Spleen (tissue), 7 donors: Measurements from ENCODE around the gene TRIM69.
A peak's percentile ranks its signal among the peaks of the same experiment; 100 is the strongest.

Source experiments
- CTCF ChIP-seq, 11 experiments: fragments of 200-600 bp in 7 of 11; fragments of 450-650 bp in 4 of 11; sonication (generic) in 4 of 11; IDR thresholded peaks in 8 of 11; conservative IDR thresholded peaks in 3 of 11; 1 replicate in 7 of 11; 2 replicates in 4 of 11; pipeline versions ENCODE4 v1.4.0 to v1.8.0; 2016 to 2021; ENCODE audit warnings: antibody characterized with exemption in 11 of 11, inconsistent platforms in 4 of 11, mild to moderate bottlenecking in 1 of 11
- POLR2A ChIP-seq, 3 donors: fragments of 450-650 bp; IDR thresholded peaks; one replicate each; pipeline ENCODE4 v1.5.1; 2017; ENCODE audit warnings: antibody characterized with exemption in 3 of 3, mild to moderate bottlenecking in 1 of 3
- POLR2AphosphoS5 ChIP-seq, 3 donors: sonication (generic); formaldehyde crosslinking; IDR thresholded peaks; one replicate each; pipeline ENCODE4 v1.5.1; 2017; ENCODE audit warnings: antibody characterized with exemption in 3 of 3
- donor health status: DM: no; HTN: no; CAD: no; lungs with moderate emphysema.
- donor health status: DM: no; HTN: no; CAD: no.
- donor health status: DM: no; HTN: no; CAD: no.

GRCh38 chr15:44736181-44736765, at the start of gene TRIM69:
- TF ChIP-seq POLR2AphosphoS5 (IDR thresholded peaks at IDR 0.05) (peak in 1 of 3 donors; percentile 1), POLR2A (IDR thresholded peaks at IDR 0.05) (no peak), CTCF (IDR thresholded peaks at IDR 0.05 in 8 of 11, conservative IDR thresholded peaks at IDR 0.05 in 3 of 11) (no peak)
